K562 (cell line): ENCODE measurements around the gene LENEP. TPM values are rescaled to one million over a fixed set of nuclear protein-coding genes. Genes with fewer than 3 reads are reported as not detected.

Source experiments
- ATAC-seq: fragments of 200-7000 bp; cut with Tn5 transposase; 3 replicates; pipeline ENCODE4 v1.9.1; 2020; ENCODE audit warnings: moderate library complexity
- BruUV-seq: library from RNA; stranded (reverse); fragments of 400-500 nt; replicated peaks from 2 replicates; lab custom pipeline; 2021; lab: Mats Ljungman, UMichigan
- CTCF ChIA-PET: fragments of 300-600 bp; formaldehyde crosslinking; extraction: SDS; loops from one replicate; lab custom pipeline; 2021; ENCODE audit warnings: low intra/inter-chr PET ratio; lab: Yijun Ruan, JAX
- POLR2A ChIA-PET: fragments of 300-600, 350-650 bp; sonication (Branson Sonifier 250); formaldehyde crosslinking; extraction: SDS; loops from one replicate; lab custom pipeline; 2021; ENCODE audit warnings: antibody characterized with exemption, inconsistent platforms; lab: Yijun Ruan, JAX
- DNase-seq, 4 experiments: peaks; one replicate each; pipeline versions ENCODE4 v3.0.0 to v3.0.0-alpha.2; 2011 to 2018; ENCODE audit warnings: low spot score in 3 of 4, mixed read lengths in 3 of 4; ENCODE audit errors: extremely low read depth in 1 of 4
- FAIRE-seq: peaks from 2 replicates; lab custom pipeline; 2011; peaks lifted over from hg19 to GRCh38; lab: Jason Lieb, UNC
- H2AFZ ChIP-seq: 2 replicates; pipeline ENCODE4 v1.6.0; 2011; ENCODE audit warnings: low read depth, low read length, control low read depth, inconsistent platforms
- H3K27ac ChIP-seq: fragments of 200-600 bp; 3 replicates; pipeline ENCODE4 v1.8.0; 2011; ENCODE audit warnings: low read depth, mild to moderate bottlenecking, control low read depth, inconsistent platforms, low read length, moderate library complexity, mixed read lengths; ENCODE audit errors: extremely low read depth
- H3K27me3 ChIP-seq, 2 experiments: fragments of 300-600 bp in 1 of 2; 2 replicates in 1 of 2; 3 replicates in 1 of 2; pipeline versions ENCODE4 v1.6.0 to v1.8.0; 2011; ENCODE audit warnings: inconsistent platforms in 2 of 2, low read length in 2 of 2, mild to moderate bottlenecking in 1 of 2, mixed read lengths in 1 of 2, moderate library complexity in 1 of 2; ENCODE audit not compliant: control insufficient read depth in 2 of 2, insufficient read depth in 2 of 2
- H3K36me3 ChIP-seq: fragments of 300-600 bp; 3 replicates; pipeline ENCODE4 v1.8.0; 2011; ENCODE audit warnings: mild to moderate bottlenecking, low read length, inconsistent platforms; ENCODE audit not compliant: control insufficient read depth, insufficient read depth
- H3K4me1 ChIP-seq, 2 experiments: fragments of 200-600 bp in 1 of 2; replicated peaks in 1 of 2; 2 replicates in 1 of 2; 3 replicates in 1 of 2; pipeline versions ENCODE4 v1.5.1 to v1.8.0; 2011; ENCODE audit warnings: inconsistent platforms in 2 of 2, low read length in 2 of 2, mild to moderate bottlenecking in 1 of 2, mixed read lengths in 1 of 2, moderate library complexity in 1 of 2; ENCODE audit not compliant: control insufficient read depth in 2 of 2, insufficient read depth in 2 of 2
- H3K4me2 ChIP-seq: 2 replicates; pipeline ENCODE4 v1.6.1; 2011; ENCODE audit warnings: low read length, control low read depth, inconsistent platforms, mixed read lengths; ENCODE audit not compliant: insufficient read depth
- H3K4me3 ChIP-seq: fragments of 200-600 bp; sonication (generic), shearing (Covaris generic); 2 replicates; pipeline ENCODE4 v1.5.1; 2016; ENCODE audit warnings: control low read depth, inconsistent platforms
- H3K79me2 ChIP-seq: fragments of 200-600 bp; 3 replicates; pipeline ENCODE4 v1.8.0; 2011; ENCODE audit warnings: low read length, inconsistent platforms; ENCODE audit not compliant: control insufficient read depth, insufficient read depth
- H3K9ac ChIP-seq, 2 experiments: 2 replicates each; pipeline versions ENCODE4 v1.6.0 to v1.6.1; 2011; ENCODE audit warnings: low read depth in 2 of 2, low read length in 2 of 2, control low read depth in 1 of 2, inconsistent platforms in 1 of 2, mild to moderate bottlenecking in 1 of 2, mixed read lengths in 1 of 2; ENCODE audit not compliant: insufficient read depth in 1 of 2
- H3K9me1 ChIP-seq: one replicate; pipeline ENCODE4 v1.6.0; 2011; ENCODE audit warnings: inconsistent platforms, mild to moderate bottlenecking, low read length, moderate library complexity; ENCODE audit not compliant: control insufficient read depth, insufficient read depth
- H3K9me3 ChIP-seq: replicated peaks from 2 replicates; pipeline ENCODE4 v1.5.1; 2011; ENCODE audit warnings: low read depth, low read length, inconsistent platforms; ENCODE audit not compliant: control insufficient read depth, insufficient read depth
- H4K20me1 ChIP-seq: replicated peaks from 2 replicates; pipeline ENCODE4 v1.6.1; 2011; ENCODE audit warnings: low read length, inconsistent platforms, mixed read lengths; ENCODE audit not compliant: control insufficient read depth, insufficient read depth
- ADNP ChIP-seq: fragments of 200-800 bp; sonication (Bioruptor generic); IDR thresholded peaks from 2 replicates; pipeline ENCODE4 v1.6.1; 2016; ENCODE audit warnings: missing genetic modification characterization, missing compliant biosample characterization
- BRD4 ChIP-seq: fragments of 200-600 bp; sonication (generic); IDR thresholded peaks from 2 replicates; pipeline ENCODE4 v1.6.1; 2017; ENCODE audit warnings: inconsistent platforms
- CBFA2T2 ChIP-seq: fragments of 450-650 bp; conservative IDR thresholded peaks from 2 replicates; pipeline ENCODE4 v1.6.1; 2017; ENCODE audit warnings: mild to moderate bottlenecking
- CREB3L1 ChIP-seq: fragments of 450-650 bp; IDR thresholded peaks from 2 replicates; pipeline ENCODE4 v1.6.1; 2014; ENCODE audit warnings: low read depth, mild to moderate bottlenecking, moderate library complexity, borderline replicate concordance
- RB1 ChIP-seq: fragments of 450-650 bp; IDR thresholded peaks from 2 replicates; pipeline ENCODE4 v1.6.1; 2017; ENCODE audit warnings: low read depth, mild to moderate bottlenecking
- SREBF1 ChIP-seq: fragments of 150-350 bp; IDR thresholded peaks from 2 replicates; pipeline ENCODE4 v1.6.1; 2014; ENCODE audit warnings: antibody characterized with exemption, low read depth, low read length, borderline replicate concordance
- ZBTB49 ChIP-seq: sonication (generic); formaldehyde crosslinking; IDR thresholded peaks from 2 replicates; pipeline ENCODE4 v1.8.0; 2022; ENCODE audit warnings: missing genetic modification reagents, mild to moderate bottlenecking, borderline replicate concordance
- ZNF311 ChIP-seq: fragments of 250-450 bp; sonication (Bioruptor Pico); IDR thresholded peaks from 2 replicates; pipeline ENCODE4 v1.4.0; 2020; ENCODE audit warnings: mild to moderate bottlenecking, moderate library complexity
- WGBS: fragments of 100-300 bp; shearing (Covaris generic); methylation state at CpG from one replicate; pipeline ENCODE4 v1.1.6; 2016; ENCODE audit warnings: low coverage, mixed read lengths; ENCODE audit not compliant: insufficient coverage; ENCODE audit errors: missing lambda C conversion rate; 5-methylcytosine and 5-hydroxymethylcytosine counted together
- in situ Hi-C: fragments of 300-500 bp; cut with MboI; formaldehyde crosslinking; loops from 4 replicates; pipeline ENCODE4 v1.15.0; 2018; ENCODE audit warnings: inconsistent platforms, mixed read lengths
- intact Hi-C: fragments of 100-400 bp; cut with micrococcal nuclease; formaldehyde crosslinking; loops from 2 replicates; pipeline ENCODE4 v1.14.2; 2022
- polyA plus RNA-seq, 8 experiments: library from polyadenylated mRNA; depleted of rRNA in 4 of 8; stranded (reverse) in 5 of 8; unstranded in 3 of 8; fragments of >200 nt; fragmentation: Nextera tagmentation in 2 of 8; fragmentation: Illumina TruSeq in 1 of 8; extraction: Ambion mirVana in 2 of 8; extraction: Trizol in 1 of 8; gene quantifications; 2 replicates each; pipeline versions ENCODE4 v1.2.1 to v1.2.3, GENCODE V29; 2011 to 2014; ENCODE audit warnings: inconsistent platforms in 1 of 8, missing spikeins in 1 of 8
- total RNA-seq, 7 experiments: library from RNA; depleted of rRNA in 6 of 7; stranded (reverse); fragments of >200 nt in 6 of 7; fragmentation: Illumina TruSeq in 2 of 7; extraction: Trizol in 2 of 7; gene quantifications; 2 replicates each; pipeline versions ENCODE4 v1.2.1 to v1.2.3, GENCODE V29; 2011 to 2021; ENCODE audit warnings: low replicate concordance in 1 of 7
- TF ChIP-seq, protein P1 (sequence below): fragments of 450-650 bp; formaldehyde crosslinking; IDR thresholded peaks from 2 replicates; pipeline ENCODE4 v1.4.0; 2020; ENCODE audit warnings: mild to moderate bottlenecking, moderate library complexity

The LENEP gene
- total and polyA plus RNA-seq, 9 of the 15 experiments (the other 6 are each of a cell fraction or from before 2014, with no cell fraction given), result 0.23 to 0.87 (median 0.67) TPM; not detected in 5

DNA sequence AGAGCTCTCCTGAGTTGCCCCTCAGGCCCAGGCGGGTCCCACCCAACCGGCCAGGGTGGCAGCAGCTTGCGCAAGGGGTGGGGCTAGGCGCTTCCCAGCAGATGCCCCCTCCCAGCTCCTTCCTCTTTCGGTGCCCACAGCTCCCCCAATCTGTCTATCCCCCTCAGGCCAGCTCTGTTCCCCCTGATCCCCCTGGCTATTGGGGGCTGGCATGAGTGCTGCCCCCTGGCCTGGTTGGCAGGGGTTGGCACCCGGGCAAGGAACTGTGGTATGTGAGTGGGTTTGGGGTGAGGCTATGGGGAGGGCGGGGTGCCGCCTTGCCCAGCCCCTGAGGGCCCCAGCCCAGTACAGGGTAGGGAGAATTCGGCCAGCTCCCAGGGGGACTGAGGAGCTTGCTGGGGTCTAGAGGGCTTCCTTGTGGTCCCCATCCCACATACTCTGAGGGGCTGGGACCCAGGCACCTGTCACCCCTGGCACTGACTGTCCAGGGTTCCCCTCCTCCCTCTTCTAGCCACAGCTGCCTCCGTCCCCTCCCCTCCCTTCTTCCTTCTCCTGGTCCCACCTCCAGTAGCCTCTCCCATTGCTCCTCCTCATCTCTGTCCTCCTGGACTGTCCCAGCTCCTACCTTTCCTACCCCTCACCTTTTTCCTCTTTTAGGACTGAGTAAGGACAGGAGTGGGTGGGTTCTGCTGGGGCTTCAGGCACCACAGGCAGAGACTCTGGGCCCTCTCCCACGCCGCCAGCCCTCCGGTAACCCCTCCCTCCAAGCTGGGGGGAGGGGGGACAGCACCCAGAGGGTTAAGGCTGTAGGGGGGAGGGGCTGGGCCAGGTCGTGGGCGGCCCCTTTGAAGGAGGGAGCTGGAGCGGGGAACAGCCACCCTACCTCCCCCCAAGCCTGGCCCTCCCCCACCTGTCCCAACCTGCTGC is 14.9 kb downstream of the LENEP start:
- Histone ChIP-seq H3K9me1 (no peaks in the 10 kb centered on the region), H2AFZ (no peak overlapping the region), H3K79me2 (peaks cover 97% of the 10 kb centered on the region), H3K36me3 (peaks cover 68% of the 10 kb centered on the region; the same call in 2 of the 3 replicates), H3K27me3 (no peaks in the 10 kb centered on the region), H3K4me2 (peak overlapping the region; percentile 55), H3K27ac (peak overlapping the region; percentile 57), H3K9ac (peak overlapping the region in 1 of 2 experiments; percentile 83; a peak in 3 of 4 replicates), H4K20me1 (peaks cover 3% of the 10 kb centered on the region), H3K4me1 (peaks cover 87 to 91% of the 10 kb centered on the region in 2 experiments), H3K9me3 (no peaks in the 10 kb centered on the region), H3K4me3 (no peak overlapping the region; the same call in 1 of the 2 replicates)
- in situ Hi-C loops (no loop called here), intact Hi-C loops (no loop called here)
- peak; percentile 81 to 84 (median 82) for DNase-seq
- ChIA-PET CTCF (interaction anchor here (0.6 kb wide), 1 partner anchor 71 kb away, joined by 4 read pairs; no protein-coding TSS in a partner anchor), POLR2A (interaction anchor here (0.6 to 1.7 kb wide), 5 partner anchors 9 to 264 kb away, joined by 3 to 12 read pairs (median 3); partner anchors contain the start of gene ADAM15)
- ATAC-seq, result peak; percentile 42
- FAIRE-seq, result peak; percentile 70
- WGBS, result 47% methylated on average over 9 of the region's 16 CpGs
- BruUV-seq, result no TSS peak
- TF ChIP-seq, protein P1, sequence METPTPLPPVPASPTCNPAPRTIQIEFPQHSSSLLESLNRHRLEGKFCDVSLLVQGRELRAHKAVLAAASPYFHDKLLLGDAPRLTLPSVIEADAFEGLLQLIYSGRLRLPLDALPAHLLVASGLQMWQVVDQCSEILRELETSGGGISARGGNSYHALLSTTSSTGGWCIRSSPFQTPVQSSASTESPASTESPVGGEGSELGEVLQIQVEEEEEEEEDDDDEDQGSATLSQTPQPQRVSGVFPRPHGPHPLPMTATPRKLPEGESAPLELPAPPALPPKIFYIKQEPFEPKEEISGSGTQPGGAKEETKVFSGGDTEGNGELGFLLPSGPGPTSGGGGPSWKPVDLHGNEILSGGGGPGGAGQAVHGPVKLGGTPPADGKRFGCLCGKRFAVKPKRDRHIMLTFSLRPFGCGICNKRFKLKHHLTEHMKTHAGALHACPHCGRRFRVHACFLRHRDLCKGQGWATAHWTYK, result no peak
- TF ChIP-seq SREBF1 (no peak), CREB3L1 (peak; percentile 59; the same call in 1 of the 2 replicates), CBFA2T2 (no peak), ZNF311 (CRISPR knock-in tag) (no peak), RB1 (0 out of 2 replicates have a peak, but pooled peaks have one; percentile 2), ADNP (no peak), ZBTB49 (CRISPR knock-in tag) (no peak), BRD4 (no peak)
